ENCODE measurements around the gene FOS. TPM values are rescaled to one million over a fixed set of nuclear protein-coding genes. Genes with fewer than 3 reads are reported as not detected.

FOS gene
- total and polyA plus RNA-seq, 2 of the 13 experiments (the other 11 are each of a cell fraction or from before 2014, with no cell fraction given) = 15.9 to 24.2 TPM

GRCh38 chr14:75249251-75249957, 29.2 kb upstream of the FOS start:
- H3K9ac ChIP-seq (ENCODE audit: insufficient read depth, low read depth, low read length) = no peak overlapping the region
- peaks cover 47% of the 10 kb centered on the region for H3K4me1 ChIP-seq (ENCODE audit: insufficient read depth, low read length)
- WGBS (ENCODE audit: low lambda C conversion rate) = 17% methylated on average over 9 of the region's 10 CpGs
- H3K27me3 ChIP-seq (ENCODE audit: control insufficient read depth in 1 of 2, insufficient read depth in 2 of 2, low read length in 2 of 2) = peaks cover 0 to 16% of the 10 kb centered on the region in 2 experiments; a peak in 3 of 5 replicates
- CTCF ChIA-PET (ENCODE audit: low intra/inter-chr PET ratio, low total read pairs) = no interaction called here
- no peak overlapping the region for H3K4me3 ChIP-seq (replicated peaks in 1 of 3; ENCODE audit: insufficient read depth in 1 of 3, low read depth in 2 of 3, low read length in 3 of 3)
- in situ Hi-C loops (cut with HindIII; ENCODE audit: extremely low pct_ligation_motif_present, low pct_unique_long_range_greater_than_20kb) = no loop called here
- H2AFZ ChIP-seq (ENCODE audit: low read length) = no peak overlapping the region
- H3K79me2 ChIP-seq (ENCODE audit: insufficient read depth, low read length) = no peaks in the 10 kb centered on the region
- FAIRE-seq = no peak
- peak overlapping the region; percentile 48 for H3K4me2 ChIP-seq (ENCODE audit: low read depth, low read length)
- POLR2A ChIA-PET = no interaction called here
- H3K27ac ChIP-seq (ENCODE audit: extremely low read length, insufficient read depth, low read length) = no peak overlapping the region
- intact Hi-C loops (cut with micrococcal nuclease; ENCODE audit: unreplicated experiment) = no loop called here
- H4K20me1 ChIP-seq (ENCODE audit: insufficient read depth, low read length) = no peaks in the 10 kb centered on the region
- BruUV-seq (replicated peaks) = no TSS peak
- no peak for DNase-seq (ENCODE audit: low spot score)
- H3K36me3 ChIP-seq (replicated peaks in 1 of 2; ENCODE audit: control insufficient read depth in 1 of 2, insufficient read depth in 2 of 2, low read length in 2 of 2) = no peaks in the 10 kb centered on the region
- no peaks in the 10 kb centered on the region for H3K9me3 ChIP-seq (ENCODE audit: low read length)
- ATAC-seq = no peak; the same call in 2 of the 3 replicates
- no peak for TF ChIP-seq ZNF792 (CRISPR knock-in tag; IDR thresholded peaks at IDR 0.05)
- no peak for TF ChIP-seq KLF11 (CRISPR knock-in tag; IDR thresholded peaks at IDR 0.05)
- no peak for TF ChIP-seq KLF6 (CRISPR knock-in tag; IDR thresholded peaks at IDR 0.05)
- TF ChIP-seq THRA (CRISPR knock-in tag; IDR thresholded peaks at IDR 0.05; ENCODE audit: borderline replicate concordance) = no peak
- TF ChIP-seq SOX5 (CRISPR knock-in tag; IDR thresholded peaks at IDR 0.05; ENCODE audit: borderline replicate concordance) = no peak
- TF ChIP-seq TGIF2 (CRISPR knock-in tag; IDR thresholded peaks at IDR 0.05) = no peak
- TF ChIP-seq MAFK (conservative IDR thresholded peaks at IDR 0.05 in 1 of 2, IDR thresholded peaks at IDR 0.05 in 1 of 2; ENCODE audit: low read length in 2 of 2) = 0 out of 4 replicates have a peak, but pooled peaks of 1 of the 2 experiments have one; percentile 21
- no peak for TF ChIP-seq ZHX2 (IDR thresholded peaks at IDR 0.05; ENCODE audit: low read depth)
- no peak for TF ChIP-seq ZHX2 (CRISPR knock-in tag; IDR thresholded peaks at IDR 0.05; ENCODE audit: borderline replicate concordance)
- TF ChIP-seq MAFF (IDR thresholded peaks at IDR 0.05; ENCODE audit: low read depth, low read length) = 0 out of 2 replicates have a peak, but pooled peaks have one; percentile 16
- no peak for TF ChIP-seq NFE2 (CRISPR knock-in tag; IDR thresholded peaks at IDR 0.05)
- TF ChIP-seq ZNF513 (CRISPR knock-in tag; conservative IDR thresholded peaks at IDR 0.05) = no peak
- TF ChIP-seq NR2F6 (IDR thresholded peaks at IDR 0.05) = no peak
- TF ChIP-seq NR2F6 (CRISPR knock-in tag; IDR thresholded peaks at IDR 0.05) = no peak
- no peak for TF ChIP-seq ZKSCAN5 (CRISPR knock-in tag; IDR thresholded peaks at IDR 0.05)
- TF ChIP-seq SIX1 (CRISPR knock-in tag; IDR thresholded peaks at IDR 0.05; ENCODE audit: borderline replicate concordance) = peak; percentile 63; the same call in 1 of the 2 replicates
- peak; percentile 88 for TF ChIP-seq ZNF629 (CRISPR knock-in tag; conservative IDR thresholded peaks at IDR 0.05)
- TF ChIP-seq ZZZ3 (CRISPR knock-in tag; IDR thresholded peaks at IDR 0.05; ENCODE audit: borderline replicate concordance) = no peak
